ENCODE data around the gene ROBO3.

ROBO3 gene

DNA sequence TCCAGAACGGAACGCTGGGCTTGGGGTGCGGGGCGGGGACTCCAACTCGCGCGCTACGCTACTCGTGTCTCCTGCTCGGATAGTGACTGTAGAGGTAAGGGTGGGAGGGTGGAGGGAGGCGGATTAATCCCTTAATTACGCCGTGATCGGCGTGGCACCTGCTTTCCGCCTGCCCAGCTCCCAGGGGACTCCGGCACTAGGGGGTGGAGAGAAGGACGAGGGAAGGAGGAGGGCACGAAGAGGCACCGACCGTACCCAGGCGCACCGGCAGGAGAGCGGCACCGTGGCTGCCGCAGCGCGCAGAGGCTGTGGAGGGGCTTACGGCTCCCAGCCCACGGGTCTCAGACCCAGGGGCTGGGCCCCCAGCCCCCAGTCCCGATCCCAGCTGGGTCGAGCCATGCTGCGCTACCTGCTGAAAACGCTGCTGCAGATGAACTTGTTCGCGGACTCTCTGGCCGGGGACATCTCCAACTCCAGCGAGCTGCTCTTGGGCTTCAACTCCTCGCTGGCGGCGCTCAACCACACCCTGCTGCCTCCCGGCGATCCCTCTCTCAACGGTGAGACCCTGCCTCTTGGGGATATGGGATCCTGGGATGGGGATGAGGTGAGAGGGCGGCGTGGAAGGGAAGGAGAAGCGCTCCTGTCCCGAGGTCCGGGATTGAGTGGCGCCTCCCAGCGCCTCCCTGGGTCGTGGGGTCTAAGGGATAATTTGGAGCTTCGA lies at the start of gene ROBO3:
Gene ROBO3 (plus strand): TSS at position 252 of the 721 bp plus-strand sequence. CDS start 146 bp downstream, at position 398.
- DNase-seq: no peak

GRCh38 chr11:124817036-124817435 lies 48.2 kb upstream of the ROBO3 start:
- no peak for DNase-seq

DNA sequence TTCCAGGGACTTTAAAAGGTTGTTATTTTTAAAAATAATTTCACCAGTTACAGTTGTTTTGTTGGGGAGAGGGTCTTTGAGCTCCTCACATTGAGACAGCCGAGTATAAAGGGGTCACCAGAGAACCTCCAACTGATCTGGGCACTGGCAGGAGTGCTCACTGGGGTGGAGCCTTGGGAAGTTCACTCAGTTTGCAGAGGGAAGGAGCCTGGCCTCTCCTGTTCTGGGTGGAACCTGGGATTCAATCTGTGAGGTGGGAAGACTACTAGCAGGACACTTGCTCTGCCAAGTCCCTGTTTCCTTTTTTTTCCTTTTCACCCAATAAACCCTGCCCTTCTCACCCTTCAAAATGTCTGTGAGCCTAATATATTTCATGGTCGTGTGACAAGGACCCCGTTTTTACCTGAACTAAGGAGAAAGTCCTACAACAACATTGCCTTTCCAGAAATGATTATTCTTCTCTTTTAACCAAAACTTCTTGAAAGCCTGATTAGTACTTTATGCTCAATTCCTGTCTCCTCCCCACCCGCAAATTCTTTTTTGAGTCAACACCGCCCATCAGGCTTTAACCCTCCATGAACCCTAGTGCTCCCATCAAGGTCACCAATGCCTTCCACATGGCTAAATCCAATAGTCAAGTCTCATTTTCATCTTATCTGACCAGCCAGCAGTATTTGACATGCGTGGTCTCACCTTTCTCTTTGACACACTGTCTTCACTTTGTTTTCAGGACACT lies 43.1 kb upstream of the ROBO3 start:
- no peak for DNase-seq

DNA sequence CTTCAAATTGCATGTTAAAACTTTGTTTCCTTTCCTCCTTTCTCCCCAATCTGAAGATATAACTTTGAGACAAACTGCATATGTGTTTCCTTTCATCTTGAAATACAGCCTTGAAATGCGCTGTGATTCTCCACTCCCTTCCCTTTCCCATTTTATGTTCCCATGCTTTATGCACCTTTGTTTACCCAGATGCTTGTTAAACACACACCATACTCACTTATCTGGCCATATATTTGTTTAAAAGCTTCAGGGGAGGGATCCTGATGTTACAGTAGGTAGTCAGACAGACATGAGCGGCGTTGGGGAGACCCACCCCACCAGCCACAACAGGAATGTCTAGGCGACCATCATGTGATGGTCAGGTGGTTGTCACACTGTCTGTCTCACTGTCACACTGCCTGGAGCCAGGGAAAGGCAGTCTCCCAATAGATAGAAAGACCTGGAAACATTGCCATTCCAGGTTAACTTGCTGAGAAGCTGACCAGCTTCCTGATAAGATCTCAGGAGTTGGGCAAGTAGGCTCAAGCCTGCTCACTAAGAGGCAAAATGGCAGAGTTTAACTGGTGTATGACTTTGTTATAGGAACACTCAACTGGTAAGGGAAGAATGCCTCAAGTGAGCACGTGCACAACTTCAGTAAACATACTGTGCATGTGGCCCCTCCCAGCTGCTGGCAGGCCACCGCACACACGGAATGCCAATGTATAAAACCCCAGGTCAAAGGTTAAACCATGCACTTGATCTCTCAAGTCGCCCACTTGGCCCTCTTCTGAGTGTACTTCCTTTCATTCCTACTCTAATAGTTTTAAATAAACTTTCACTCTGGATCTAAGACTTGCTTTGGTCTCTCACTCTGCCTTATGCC lies 41.5 kb upstream of the ROBO3 start:
- DNase-seq: no peak

DNA sequence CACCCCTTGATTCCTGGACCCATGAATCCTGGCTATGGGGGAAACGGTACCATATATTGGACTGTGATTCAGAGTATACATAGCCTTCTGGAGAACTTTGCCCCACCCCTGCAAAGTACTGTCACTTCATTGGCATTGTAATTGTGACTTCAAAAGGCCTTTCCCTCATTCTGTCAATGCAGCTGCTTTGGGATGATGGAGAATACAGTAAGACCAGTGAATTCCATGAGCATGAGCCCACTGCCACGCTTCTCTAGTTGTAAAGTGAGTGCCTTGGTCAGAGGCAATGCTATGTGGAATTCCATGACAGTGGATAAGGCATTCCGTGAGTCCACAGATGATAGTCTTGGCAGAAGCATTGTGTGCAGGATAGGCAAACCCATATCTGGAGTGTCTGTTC lies 39.4 kb upstream of the ROBO3 start:
- no peak for DNase-seq

- no peak for DNase-seq
Observed at GRCh38 chr11:124829986-124830385, 35.2 kb upstream of the ROBO3 start.

- no peak for DNase-seq
Observed at GRCh38 chr11:124830749-124831148, 34.5 kb upstream of the ROBO3 start.

GRCh38 chr11:124831897-124832296 lies 33.3 kb upstream of the ROBO3 start:
- no peak for DNase-seq

DNA sequence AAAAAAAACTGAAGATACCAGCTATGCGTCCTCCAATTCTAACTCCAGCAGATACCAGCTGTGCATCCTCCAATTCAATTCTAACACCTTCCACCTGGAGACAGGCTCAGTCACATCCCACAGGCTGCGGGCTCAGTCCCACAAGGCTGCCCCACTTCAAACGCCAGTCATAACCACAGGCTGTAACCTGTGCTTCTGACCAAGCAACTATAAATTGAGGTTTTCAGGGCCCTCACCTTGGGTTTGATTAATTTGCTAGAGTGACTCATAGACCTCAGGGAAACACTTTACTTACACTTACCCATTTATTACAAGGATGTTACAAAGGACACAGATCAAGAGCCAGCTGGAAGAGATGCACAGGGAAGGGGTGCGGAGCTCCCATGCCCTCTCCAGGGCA lies 32.7 kb upstream of the ROBO3 start:
- no peak for DNase-seq

- no peak for DNase-seq
Observed at GRCh38 chr11:124834526-124835180, 30.6 kb upstream of the ROBO3 start.

DNA sequence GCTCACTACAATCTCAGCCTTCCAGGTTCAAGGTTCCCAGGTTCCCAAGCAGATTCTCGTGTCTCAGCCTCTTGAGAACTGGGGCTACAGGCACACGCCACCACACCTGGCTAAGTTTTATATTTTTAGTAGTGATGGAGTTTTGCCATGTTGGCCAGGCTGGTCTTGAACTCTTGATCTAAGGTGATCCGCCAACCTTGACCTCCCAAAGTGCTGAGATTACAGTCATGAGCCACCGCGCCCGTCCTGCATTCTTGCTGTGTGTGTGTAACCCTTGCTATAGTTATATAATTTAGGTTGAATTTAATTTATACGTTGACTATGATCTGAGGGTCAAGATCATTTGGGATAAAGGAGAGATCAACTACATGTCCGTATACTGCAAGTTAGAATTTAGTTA lies 29.3 kb upstream of the ROBO3 start:
- DNase-seq: no peak

- no peak for DNase-seq
Observed at GRCh38 chr11:124837491-124837856, 27.8 kb upstream of the ROBO3 start.

- DNase-seq: no peak
Observed at GRCh38 chr11:124838805-124839127, 26.5 kb upstream of the ROBO3 start.

DNA sequence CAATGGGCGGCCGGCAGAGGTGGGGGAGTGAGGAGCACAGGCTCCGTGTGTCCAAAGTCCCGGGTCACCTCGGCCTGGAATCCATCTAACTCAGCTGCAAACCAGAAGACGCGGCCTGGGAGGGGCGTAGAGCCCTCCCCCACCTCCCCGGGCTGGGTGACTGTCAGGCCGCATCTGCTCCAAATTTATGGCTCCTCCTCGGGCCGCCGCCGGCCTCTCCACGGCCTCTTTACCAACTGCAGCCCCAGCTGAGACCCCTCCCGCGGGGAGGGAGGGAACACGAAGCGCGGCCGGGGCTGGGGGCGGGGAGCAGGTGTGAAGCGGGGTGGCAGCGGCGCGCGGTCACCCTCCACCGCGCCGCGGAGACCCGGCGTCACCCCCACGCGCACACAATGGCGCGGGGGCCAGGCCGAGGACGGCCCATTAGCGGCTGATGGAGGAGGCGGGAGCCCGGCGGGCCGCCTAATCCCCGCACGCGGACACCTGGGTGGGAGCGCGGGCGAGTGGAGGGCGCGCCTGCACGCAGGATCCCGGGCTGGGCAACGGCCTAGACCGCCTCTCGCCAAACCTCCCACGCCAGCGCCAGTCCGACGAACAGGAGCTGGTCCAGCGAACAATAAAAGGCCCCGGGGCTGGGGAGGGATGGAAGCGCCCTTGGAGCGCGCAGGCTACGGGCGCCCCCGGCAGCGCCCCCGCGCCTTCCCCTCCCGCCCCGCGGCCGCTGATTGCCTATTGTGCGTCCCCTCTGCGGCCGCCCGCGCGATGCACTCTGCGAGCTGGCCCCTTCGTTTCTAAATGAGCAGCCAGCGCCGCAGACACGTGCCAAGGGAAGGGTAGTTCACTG lies 25.9 kb upstream of the ROBO3 start:
- no peak for DNase-seq

- no peak for DNase-seq
Observed at GRCh38 chr11:124839972-124840621, 25.1 kb upstream of the ROBO3 start.

GRCh38 chr11:124840666-124841065 lies 24.6 kb upstream of the ROBO3 start:
- no peak for DNase-seq

DNA sequence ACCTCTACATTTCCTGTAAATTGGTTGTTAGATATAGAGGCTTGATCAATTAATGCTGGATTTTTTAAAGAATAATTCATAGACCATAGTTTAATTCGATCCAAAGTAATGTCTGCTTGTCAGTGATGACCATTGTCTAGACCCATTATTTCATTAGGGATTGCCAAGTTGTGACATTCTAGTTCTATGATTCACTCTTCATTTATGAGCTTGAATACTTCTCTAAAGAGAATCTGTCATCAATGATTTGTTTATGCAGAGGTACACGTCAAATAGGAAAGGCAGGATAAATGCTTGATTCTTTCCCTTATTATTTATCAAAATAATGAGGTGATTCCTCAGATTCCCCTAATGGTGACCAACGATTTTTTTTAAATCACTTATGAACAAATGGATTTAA lies 24.0 kb upstream of the ROBO3 start:
- no peak for DNase-seq

DNA sequence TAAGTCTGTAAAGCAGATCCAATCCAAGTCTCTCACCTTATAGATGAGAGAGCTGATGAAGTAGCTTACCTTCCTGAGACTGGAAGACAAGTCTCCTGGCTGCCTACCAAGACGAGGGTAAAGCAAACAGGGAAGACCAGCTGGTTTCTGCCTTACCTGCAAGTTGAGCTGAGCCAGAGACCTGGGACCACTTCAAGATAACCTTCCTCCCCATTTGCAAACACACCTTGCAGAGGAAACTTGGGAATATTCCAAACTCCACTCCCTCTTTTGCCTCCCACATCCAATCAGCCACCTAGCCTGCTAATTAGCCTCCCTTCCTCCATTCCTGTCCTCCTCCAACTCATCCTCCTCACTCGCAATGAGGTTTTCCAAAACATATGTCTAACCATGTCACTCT lies 23.4 kb upstream of the ROBO3 start:
- no peak for DNase-seq

DNA sequence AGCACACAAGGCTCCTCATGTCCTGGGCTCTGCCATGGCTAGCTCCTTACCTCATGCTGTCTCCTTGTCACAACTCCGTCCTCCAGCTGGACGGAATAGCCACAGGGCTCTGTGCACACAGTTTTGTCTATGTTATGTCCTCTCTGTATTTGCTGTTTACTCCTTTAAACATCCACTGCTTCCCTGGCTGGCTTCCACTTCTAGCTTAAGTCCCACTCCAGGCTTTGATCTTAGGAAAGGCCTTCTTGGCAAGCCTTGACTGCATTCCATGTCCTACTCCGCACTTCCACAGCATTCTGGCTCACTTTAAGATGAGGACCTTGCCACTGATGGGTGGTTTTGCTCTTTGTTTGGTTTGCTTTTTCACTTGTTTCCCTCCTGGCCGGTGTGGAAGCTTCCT lies 22.9 kb upstream of the ROBO3 start:
- no peak for DNase-seq

GRCh38 chr11:124843616-124843910 lies 21.7 kb upstream of the ROBO3 start:
- no peak for DNase-seq

DNA sequence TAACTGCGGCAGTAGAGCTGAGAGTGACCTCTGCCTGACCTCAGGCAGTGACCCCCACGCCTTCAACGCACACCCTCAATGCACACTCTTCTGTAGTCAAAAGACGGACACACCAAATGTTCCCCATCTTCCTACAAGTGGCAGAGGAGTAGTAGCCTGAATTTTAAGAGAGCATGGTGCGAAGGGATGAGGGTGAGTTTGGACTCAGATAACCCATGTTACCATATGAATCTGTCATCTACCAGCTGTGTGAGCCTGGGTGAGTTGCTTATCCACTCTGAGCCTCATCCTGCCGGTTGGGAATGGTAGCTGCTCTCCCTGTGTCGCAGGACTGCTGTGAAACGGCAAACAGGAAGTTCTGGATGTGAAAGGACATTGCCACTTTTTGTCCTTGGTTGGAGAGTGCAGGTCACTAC lies 20.6 kb upstream of the ROBO3 start:
- DNase-seq: no peak

DNA sequence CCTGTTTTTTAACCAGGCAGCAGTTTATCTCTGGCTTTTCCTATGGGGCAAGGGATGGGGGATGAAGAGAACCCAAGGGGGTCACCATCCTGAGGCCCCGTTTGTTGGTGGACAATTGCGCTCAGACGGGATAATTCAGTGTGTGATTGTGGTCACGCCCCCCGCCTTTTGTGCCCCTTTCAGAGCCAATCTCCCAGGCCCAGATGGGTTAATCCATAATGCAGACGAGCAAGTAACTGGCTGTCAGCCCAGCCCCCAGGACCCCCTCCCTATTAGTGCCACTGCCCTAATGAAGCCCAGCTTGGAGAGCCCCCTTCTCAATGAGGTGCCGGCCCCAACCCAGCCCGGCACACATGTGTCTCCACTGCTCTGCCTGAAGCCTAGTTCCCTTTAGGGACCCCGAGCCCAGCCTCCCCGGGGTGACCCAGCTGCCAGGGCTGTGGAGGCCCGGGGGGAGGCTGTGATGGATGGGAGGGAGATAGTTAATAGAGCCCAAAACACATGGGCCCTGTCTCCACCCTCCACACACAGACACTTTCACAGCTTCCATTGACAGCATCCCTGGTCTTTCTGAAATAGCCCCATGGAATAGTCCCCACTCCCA lies 19.1 kb upstream of the ROBO3 start:
- DNase-seq: no peak
